ENCODE measurements around the gene MUL1. TPM values are rescaled to one million over a fixed set of nuclear protein-coding genes. Genes with fewer than 3 reads are reported as not detected.

The MUL1 gene
- total RNA-seq, 2 donors from 2014 or later, result 37.3 to 47.8 TPM

DNA sequence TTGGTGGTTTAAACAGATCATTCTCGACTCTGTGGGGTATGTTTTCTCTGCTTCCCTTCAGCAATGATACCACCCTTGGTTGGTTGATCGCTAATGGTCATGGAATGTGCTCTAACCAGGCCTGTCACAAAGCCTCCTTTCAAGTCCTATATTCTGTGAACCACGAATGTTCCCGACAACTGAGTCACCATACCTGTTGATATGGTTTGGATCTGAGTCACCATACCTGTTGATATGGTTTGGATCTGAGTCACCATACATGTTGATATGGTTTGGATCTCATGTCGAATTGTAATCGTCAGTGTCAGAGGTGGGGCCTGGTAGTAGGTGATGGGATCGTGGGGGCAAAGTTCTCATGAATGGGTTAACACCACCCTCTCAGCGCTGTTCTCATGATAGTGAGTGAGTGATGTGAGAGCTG lies 11.7 kb downstream of the MUL1 start:
- peaks cover 34% of the 10 kb centered on the region for H3K36me3 ChIP-seq
- no peaks in the 10 kb centered on the region for H3K9me3 ChIP-seq
- no peak overlapping the region for H3K27ac ChIP-seq
- no peak for TF ChIP-seq CTCF (IDR thresholded peaks at IDR 0.05)
- no peaks in the 10 kb centered on the region for H3K27me3 ChIP-seq
- no peak for DNase-seq (ENCODE audit: low spot score)
- H3K4me1 ChIP-seq, result peaks cover 0 to 23% of the 10 kb centered on the region in 2 donors
- no peak overlapping the region for H3K4me3 ChIP-seq

DNA sequence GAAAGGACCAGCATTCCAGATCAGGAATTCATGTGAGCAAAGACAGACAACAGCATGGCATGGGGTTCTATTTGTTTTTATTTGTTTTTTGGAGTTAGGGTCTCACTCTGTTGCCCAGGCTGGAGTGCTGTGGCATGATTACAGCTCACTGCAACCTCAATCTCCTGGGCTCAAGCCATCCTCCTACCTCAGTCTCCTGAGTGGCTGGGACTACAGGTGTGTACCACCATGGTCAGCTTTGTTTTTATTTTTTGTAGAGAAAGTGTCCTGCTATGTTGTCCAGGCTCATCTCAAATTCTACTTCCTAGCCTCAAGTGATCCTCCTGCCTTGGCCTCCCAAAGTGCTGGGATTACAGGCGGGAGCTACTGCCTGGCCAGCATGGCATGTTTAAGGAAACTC lies 12.3 kb downstream of the MUL1 start:
- Histone ChIP-seq H3K4me3 (no peak overlapping the region), H3K4me1 (peaks cover 0 to 23% of the 10 kb centered on the region in 2 donors), H3K27me3 (no peaks in the 10 kb centered on the region), H3K36me3 (peaks cover 28% of the 10 kb centered on the region), H3K9me3 (no peaks in the 10 kb centered on the region), H3K27ac (no peak overlapping the region)
- DNase-seq (ENCODE audit: low spot score), result no peak
- TF ChIP-seq CTCF (IDR thresholded peaks at IDR 0.05), result no peak

DNA sequence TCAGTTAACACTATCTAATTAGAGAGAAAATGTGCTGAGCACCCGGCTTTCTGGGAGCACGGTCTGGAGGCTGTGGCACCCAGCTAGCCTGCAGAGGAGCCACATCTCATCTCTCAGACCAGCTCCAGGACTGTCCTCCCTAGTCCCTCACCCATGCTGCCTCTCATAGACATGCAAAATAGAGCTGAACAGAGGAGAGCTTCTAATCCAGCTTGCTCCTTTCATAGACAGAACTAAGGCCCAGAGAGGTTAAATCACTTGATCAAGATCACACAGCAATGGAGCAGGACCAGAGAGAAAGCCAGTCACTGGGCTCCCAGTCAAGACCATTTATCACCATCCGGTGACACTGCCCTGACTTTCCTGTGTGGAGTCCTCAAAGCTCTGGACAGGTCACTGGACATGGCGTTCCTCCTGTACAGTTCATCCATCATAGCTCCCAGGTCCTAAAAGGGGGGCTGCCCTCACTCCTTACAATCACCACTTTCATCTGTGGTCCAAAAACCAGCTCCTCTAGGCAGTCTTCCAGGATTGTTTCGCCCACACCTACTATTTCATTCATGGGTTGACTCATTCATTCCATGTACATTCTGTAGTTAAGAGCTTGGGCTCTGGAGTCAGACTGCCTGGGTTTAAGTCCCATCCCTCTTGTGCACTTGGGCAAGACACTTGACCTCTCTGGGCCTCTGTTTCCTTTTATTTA lies 13.2 kb downstream of the MUL1 start:
- Histone ChIP-seq H3K4me3 (no peak overlapping the region), H3K27ac (no peak overlapping the region), H3K9me3 (no peaks in the 10 kb centered on the region), H3K4me1 (peaks cover 0 to 23% of the 10 kb centered on the region in 2 donors), H3K36me3 (peaks cover 19% of the 10 kb centered on the region), H3K27me3 (no peaks in the 10 kb centered on the region)
- TF ChIP-seq CTCF (IDR thresholded peaks at IDR 0.05), result no peak
- DNase-seq (ENCODE audit: low spot score), result no peak

DNA sequence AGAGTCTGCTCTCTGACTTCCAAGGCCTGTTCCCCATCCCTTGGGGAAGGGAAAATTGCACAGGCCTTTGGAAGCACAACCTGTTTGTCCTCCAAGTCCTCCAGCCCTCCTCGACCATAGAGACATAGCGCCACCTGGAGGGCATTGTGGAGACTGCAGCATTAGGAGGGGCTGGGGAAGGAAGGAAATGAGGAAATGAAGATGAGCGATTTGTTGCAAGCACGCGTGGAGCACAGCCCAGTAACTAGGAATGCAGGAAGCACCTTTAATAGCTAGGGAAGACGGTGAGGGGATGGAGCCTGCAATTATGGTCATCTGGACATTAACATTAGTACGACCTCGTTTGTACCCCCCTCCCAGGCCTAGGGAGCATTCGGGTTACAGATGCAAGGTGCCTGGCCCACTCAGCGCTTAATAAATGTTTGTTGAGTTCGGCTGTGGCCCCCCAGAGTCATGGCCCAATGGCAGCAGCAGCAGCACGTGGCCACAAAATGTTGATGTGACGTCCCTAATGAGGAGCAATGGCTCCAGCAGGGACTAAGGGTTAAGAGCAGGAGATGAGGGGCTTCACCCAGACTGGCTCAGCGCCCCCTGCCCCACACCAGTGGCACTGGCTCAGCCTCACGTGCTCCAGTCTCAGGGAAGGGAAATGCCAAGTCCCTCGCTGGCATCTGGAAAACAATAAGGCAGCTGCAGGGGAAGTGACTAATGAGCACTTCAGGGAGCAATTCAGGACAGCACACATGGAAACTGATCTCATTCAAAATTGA lies 13.9 kb downstream of the MUL1 start:
- no peak overlapping the region for H3K4me3 ChIP-seq
- peak; percentile 90 to 98 for TF ChIP-seq CTCF (IDR thresholded peaks at IDR 0.05)

DNA sequence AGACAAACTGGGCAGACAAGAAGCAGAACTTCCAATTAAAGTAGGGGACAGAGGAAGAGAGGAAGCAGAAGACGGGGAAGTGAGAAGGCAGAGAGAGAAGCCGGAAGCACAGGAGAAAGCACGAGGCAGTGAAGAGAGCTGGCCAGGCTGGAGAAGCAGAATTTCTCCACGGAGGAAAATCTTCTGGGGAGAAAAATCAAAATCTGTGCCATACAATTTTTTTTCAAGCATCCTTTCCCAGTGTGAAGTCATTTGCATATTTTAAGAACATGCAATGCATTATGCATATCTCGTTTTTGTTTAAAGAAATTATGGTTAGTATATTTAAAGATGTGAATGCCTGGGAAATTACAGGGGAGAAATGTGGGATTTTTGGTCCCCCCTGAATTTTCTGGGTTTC lies 14.6 kb downstream of the MUL1 start:
- Histone ChIP-seq H3K36me3 (peaks cover 5% of the 10 kb centered on the region), H3K4me3 (no peak overlapping the region), H3K27ac (peak overlapping the region in 1 of 2 donors; percentile 4), H3K27me3 (no peaks in the 10 kb centered on the region), H3K9me3 (no peaks in the 10 kb centered on the region), H3K4me1 (peaks cover 0 to 23% of the 10 kb centered on the region in 2 donors)
- TF ChIP-seq CTCF (IDR thresholded peaks at IDR 0.05), result no peak
- no peak for DNase-seq (ENCODE audit: low spot score)

More for the DNA sequence above, 13.9 kb downstream of the MUL1 start:
- H3K27ac ChIP-seq, result peak overlapping the region in 1 of 2 donors; percentile 4
- H3K36me3 ChIP-seq, result peaks cover 12% of the 10 kb centered on the region
- no peaks in the 10 kb centered on the region for H3K9me3 ChIP-seq
- no peaks in the 10 kb centered on the region for H3K27me3 ChIP-seq
- H3K4me1 ChIP-seq, result peaks cover 0 to 23% of the 10 kb centered on the region in 2 donors
- peak; percentile 90 for DNase-seq (ENCODE audit: low spot score)

Data from right atrium auricular region (tissue), 2 donors.